AG10803 (cell line): ENCODE results near the gene PLXNA2.

ENCODE experiments used
- DNase-seq: peaks from one replicate; pipeline ENCODE4 v3.0.0; 2010; ENCODE audit warnings: low read depth
- H3K4me3 ChIP-seq: 2 replicates; pipeline ENCODE4 v1.5.1; 2011; ENCODE audit warnings: mild to moderate bottlenecking, low read length, control low read depth
- CTCF ChIP-seq: conservative IDR thresholded peaks from 2 replicates; pipeline ENCODE4 v1.5.1; 2011; ENCODE audit warnings: mild to moderate bottlenecking, low read length, control low read depth, inconsistent platforms

Gene PLXNA2

GRCh38 chr1:208089761-208090370, 154.3 kb downstream of the PLXNA2 start:
- H3K4me3 ChIP-seq, result peak overlapping the region; percentile 39
- no peak for TF ChIP-seq CTCF
- DNase-seq, result peak; percentile 72

DNA sequence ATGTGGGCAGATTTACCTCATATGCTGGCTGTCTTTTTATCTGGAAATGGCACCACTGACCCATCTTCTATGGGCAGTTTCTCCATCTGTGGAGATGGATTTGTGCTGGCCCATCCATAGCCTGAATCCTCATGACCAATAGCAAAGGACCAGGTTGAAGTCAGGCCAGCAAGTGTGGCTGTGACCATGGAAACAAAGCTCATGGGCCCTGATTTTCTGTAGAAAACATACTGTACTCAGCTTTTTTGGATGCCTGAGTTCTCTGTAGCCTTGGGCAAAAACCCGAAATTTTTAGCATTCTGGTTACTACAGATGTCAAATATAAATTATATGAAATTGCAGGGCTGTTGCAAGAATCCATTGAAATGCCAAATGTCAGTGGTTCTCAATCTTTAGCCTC, 155.0 kb downstream of the PLXNA2 start:
- no peak overlapping the region for H3K4me3 ChIP-seq
- no peak for TF ChIP-seq CTCF
- peak; percentile 90 for DNase-seq

- TF ChIP-seq CTCF, result no peak
- no peak for DNase-seq
- no peak overlapping the region for H3K4me3 ChIP-seq
Observed at GRCh38 chr1:208088319-208088718, 155.9 kb downstream of the PLXNA2 start.

- H3K4me3 ChIP-seq, result peak overlapping the region; percentile 50
Observed at GRCh38 chr1:208085655-208086515, 158.3 kb downstream of the PLXNA2 start.

DNA sequence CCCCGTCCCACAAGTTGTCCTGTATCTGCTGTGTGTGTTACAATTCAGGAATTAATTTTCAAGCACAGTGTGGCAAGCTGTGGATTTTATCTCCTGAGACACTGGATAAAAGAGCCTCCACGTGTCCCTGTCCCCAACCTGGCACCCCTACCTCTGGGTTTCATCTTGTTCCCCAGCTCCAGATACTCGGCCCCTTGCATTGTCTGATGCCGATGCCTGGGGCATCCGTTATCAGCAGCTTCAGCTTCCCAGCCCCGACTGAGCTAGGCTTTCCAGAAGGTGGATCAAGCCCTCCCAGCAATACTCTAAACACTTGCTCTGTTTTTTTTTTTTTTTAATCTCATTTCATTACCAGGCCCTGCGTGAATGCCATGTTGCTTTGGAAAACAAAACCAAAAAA, 159.4 kb downstream of the PLXNA2 start:
- no peak overlapping the region for H3K4me3 ChIP-seq
- TF ChIP-seq CTCF, result no peak
- no peak for DNase-seq

More at GRCh38 chr1:208085655-208086515, 158.3 kb downstream of the PLXNA2 start:
- TF ChIP-seq CTCF, result no peak
- DNase-seq, result peak; percentile 60

DNA sequence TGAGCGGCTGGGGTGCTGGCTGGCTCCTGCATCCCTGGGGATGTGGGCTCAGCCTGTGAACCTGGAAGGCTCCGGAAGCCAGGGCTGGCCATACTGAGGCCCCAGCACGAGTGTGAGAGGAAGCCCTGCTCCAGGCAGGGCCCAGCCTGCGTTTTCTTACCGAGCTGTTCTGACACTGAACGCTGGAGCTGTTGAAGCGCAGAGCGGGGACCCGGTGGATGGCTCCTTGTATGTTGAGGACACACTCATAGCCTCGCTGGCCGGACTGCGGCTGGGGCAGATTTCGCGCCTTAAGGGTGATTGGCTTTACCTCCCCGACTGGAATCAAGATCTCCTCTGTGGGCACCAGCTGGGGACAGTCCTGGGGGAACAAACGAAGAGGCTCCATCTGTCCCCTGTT, 160.0 kb downstream of the PLXNA2 start:
- TF ChIP-seq CTCF, result no peak
- no peak overlapping the region for H3K4me3 ChIP-seq
- no peak for DNase-seq

- no peak for DNase-seq
- no peak for TF ChIP-seq CTCF
- no peak overlapping the region for H3K4me3 ChIP-seq
Observed at GRCh38 chr1:208083715-208084085, 160.5 kb downstream of the PLXNA2 start.
